SK-MEL-5 (cell line): Measurements from ENCODE around the gene RYR3. TPM values are rescaled to one million over a fixed set of nuclear protein-coding genes. Genes with fewer than 3 reads are reported as not detected.
"Not testable (repeated sequence)": the region's sequence is repeated elsewhere in the genome, so short reads cannot be mapped to it uniquely, and the experiment has no call there.

ENCODE experiments used
- DNase-seq: peaks from one replicate; pipeline ENCODE4 v3.0.0-alpha.2; 2016; ENCODE audit warnings: low read depth, low spot score
- in situ Hi-C: cut with HindIII; loops from 2 replicates; pipeline ENCODE4 v1.10.0; 2016; ENCODE audit warnings: low sequenced_read_pairs, high pct_unique_total_duplicates, low pct_unique_long_range_greater_than_20kb
- total RNA-seq: library from RNA; depleted of rRNA; stranded (reverse); fragments of >200 nt; shearing (Covaris generic); gene quantifications from 2 replicates; pipeline ENCODE4 v1.2.3, GENCODE V29; 2014

RYR3 gene
- total RNA-seq, 1 experiment from 2014 or later: 0.16 TPM

DNA sequence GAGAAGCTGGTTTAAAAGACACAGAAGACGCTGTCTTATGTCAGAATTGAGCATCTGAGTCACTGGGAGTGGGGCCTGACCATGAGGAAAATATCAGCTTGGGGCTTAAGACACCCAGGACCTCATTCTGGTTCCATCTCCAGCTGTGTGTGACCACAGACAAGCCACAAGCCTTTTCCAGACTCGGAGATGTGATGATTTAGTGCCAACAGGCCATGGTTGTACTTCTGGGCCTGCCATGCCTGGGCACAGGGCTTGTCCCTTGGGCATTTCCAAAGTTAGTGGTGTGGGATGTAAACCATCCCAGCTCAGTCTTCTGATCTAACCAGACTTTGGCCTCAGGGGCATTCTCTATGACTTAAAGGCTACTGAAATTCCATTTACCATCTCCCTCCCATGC lies 269.8 kb downstream of the RYR3 start:
- peak; percentile 89 for DNase-seq

GRCh38 chr15:33581032-33581431 lies 270.3 kb downstream of the RYR3 start:
- in situ Hi-C loops: no loop called here
- peak; percentile 86 for DNase-seq

More for the DNA sequence above, 269.8 kb downstream of the RYR3 start:
- in situ Hi-C loops: no loop called here

- in situ Hi-C loops: no loop called here
- peak; percentile 47 for DNase-seq
Measured at GRCh38 chr15:33584797-33585196, 274.0 kb downstream of the RYR3 start.

GRCh38 chr15:33586786-33587697 lies 276.3 kb downstream of the RYR3 start:
- in situ Hi-C loops: no loop called here
- peak; percentile 29 for DNase-seq

GRCh38 chr15:33587773-33588172 lies 277.0 kb downstream of the RYR3 start:
- in situ Hi-C loops: no loop called here
- no peak for DNase-seq

DNA sequence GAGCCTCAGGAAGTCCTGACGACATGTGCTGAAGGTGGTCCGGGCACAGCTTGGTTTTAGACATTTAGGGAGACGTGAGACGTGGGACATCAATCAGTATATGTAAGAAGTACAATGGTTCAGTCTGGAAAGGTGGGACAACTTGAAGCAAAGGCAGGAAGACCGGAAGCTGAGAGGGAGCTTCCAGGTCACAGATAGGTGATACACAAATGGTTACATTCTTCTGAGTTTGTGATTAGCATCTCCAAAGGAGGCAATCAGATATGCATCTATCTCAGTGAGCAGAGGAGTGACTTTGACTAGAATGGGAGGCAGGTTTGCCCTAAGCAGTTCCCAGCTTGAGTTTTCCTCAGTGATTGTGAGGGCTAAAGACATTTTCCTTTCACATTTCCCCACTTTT lies 282.1 kb downstream of the RYR3 start:
- no peak for DNase-seq
- in situ Hi-C loops: no loop called here

GRCh38 chr15:33598382-33598781 lies 287.6 kb downstream of the RYR3 start:
- in situ Hi-C loops, DNase-seq: not testable (repeated sequence)

GRCh38 chr15:33600212-33600611 lies 289.4 kb downstream of the RYR3 start:
- in situ Hi-C loops: no loop called here
- DNase-seq: no peak

DNA sequence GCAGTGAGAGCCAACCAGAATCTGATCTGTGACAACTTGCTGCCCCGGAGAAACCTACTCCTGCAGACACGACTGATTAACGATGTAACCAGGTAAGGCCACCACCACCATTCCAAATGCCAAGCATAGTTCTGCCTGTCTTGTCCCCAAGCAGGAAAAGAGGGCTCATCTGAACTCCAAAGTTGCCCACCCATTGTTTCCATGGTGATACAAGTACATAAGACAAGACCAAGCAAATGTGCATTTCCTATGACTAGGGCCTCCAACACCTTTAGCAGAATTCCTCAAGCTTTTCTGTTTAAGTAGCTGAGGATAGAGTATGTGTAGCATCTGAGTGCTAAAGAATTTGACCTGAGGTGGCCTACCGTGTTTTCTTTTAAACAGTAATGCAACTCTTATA lies 290.7 kb downstream of the RYR3 start:
- DNase-seq: no peak
- in situ Hi-C loops: no loop called here

GRCh38 chr15:33608714-33609113 lies 297.9 kb downstream of the RYR3 start:
- in situ Hi-C loops: no loop called here

DNA sequence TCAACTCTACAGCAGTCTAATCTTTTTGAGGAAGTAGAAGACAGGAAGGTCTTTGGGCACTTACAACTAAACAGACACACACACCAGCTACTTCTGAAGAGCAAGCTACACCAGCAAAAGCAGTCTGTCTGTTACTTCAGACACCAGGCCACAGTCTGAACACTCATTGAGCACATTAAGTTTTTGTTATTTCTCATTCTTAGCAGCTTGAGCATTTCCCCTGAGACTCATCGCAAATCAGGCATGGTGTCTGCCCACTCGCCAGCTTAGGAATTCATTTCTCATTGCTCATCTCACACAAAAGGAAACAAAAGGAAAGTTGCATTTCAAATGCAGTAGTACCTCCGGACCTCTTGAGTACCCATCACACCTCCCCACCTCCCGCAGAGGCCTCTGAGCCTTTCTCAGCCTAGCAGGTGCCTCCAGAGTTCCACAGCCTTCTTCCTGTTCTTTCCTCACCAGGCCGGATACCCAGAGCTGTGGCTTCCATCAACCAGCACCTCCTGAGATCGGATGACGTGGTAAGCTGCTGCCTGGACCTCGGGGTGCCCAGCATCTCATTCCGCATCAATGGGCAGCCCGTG lies 302.0 kb downstream of the RYR3 start:
- DNase-seq: no peak
- in situ Hi-C loops: no loop called here

More at GRCh38 chr15:33608714-33609113, 297.9 kb downstream of the RYR3 start:
- peak; percentile 97 for DNase-seq

DNA sequence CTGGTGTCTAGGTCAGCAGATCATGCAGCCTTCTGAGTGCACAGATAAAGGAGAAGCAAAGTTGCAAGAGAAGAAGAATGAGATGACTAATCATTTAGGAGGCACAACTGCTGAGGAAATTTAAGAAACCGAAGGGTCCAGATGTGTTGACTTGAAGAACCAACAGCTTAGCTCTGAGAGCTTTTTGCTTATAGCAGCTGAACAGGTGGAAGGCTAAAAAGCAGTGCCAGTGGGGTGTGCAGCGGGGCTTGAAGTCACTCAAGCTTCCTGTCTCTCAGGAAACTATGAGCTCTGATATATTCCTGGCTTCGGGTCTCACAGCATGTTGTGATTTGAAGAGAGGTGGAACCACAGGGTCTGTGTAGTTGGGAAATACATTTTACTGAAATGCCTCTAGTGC lies 305.7 kb downstream of the RYR3 start:
- no peak for DNase-seq
- in situ Hi-C loops: no loop called here

GRCh38 chr15:33618350-33618749 lies 307.6 kb downstream of the RYR3 start:
- in situ Hi-C loops: no loop called here
- no peak for DNase-seq

DNA sequence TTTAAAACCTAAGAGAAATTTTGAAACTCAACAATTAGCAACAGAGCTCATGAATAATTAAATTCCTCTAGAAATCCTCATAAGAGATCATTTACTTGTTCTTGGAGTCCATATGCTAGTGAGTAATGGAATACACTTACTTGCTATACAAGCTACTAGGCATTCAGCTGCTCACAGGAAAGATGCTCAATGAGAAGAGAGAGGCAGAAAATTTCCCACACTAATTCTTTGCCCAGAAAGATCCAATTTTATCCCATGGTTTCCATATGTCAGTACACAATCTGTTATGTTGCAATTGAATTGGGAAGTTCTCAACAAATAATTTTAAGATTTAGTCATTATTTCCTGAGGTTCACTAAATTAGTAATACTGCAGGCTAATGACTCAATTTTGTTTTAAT lies 310.4 kb downstream of the RYR3 start:
- in situ Hi-C loops: no loop called here
- DNase-seq: no peak

DNA sequence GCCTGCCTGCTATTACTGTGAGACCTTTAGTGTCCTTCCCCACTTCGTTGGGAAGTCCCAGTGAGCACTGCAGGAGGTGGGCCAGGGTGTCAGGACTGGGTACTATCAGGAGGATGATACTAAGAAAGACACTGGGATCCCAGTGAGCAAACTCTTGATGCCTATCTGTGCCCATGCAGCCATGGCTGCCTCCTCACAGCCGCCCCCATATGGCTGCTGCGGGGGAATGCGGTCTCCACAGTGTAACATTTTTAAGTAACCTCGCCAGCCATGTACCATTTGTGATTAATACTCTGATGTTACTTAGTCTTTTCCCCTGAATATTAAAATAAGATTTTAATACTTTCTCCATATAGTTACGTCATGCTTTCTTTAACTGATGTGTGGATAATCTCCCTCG lies 312.2 kb downstream of the RYR3 start:
- in situ Hi-C loops: no loop called here
- peak; percentile 28 for DNase-seq

DNA sequence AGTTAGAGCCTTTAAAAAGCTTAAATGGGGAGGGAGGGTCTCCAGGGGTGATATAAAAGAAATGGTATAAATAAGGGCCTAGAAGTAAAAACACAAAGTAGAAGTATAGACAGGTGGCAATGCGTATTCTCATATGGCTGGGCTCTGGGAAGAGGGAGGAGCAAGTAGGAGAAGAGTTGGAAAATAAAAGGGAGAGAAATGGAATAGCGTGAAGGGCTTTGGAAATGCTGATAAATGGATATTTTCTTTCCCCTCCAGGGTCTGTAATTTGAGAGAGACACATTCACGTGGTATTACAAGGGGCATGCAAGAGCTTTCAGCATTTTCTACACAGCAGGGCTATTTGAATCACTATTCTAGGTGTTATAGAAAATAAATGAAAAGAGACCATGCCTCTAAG lies 313.7 kb downstream of the RYR3 start:
- DNase-seq: no peak

GRCh38 chr15:33629647-33630046 lies 318.9 kb downstream of the RYR3 start:
- in situ Hi-C loops: no loop called here

More for the DNA sequence above, 313.7 kb downstream of the RYR3 start:
- in situ Hi-C loops: no loop called here

GRCh38 chr15:33636234-33636633 lies 325.5 kb downstream of the RYR3 start:
- in situ Hi-C loops: no loop called here
- DNase-seq: no peak

More at GRCh38 chr15:33629647-33630046, 318.9 kb downstream of the RYR3 start:
- no peak for DNase-seq

DNA sequence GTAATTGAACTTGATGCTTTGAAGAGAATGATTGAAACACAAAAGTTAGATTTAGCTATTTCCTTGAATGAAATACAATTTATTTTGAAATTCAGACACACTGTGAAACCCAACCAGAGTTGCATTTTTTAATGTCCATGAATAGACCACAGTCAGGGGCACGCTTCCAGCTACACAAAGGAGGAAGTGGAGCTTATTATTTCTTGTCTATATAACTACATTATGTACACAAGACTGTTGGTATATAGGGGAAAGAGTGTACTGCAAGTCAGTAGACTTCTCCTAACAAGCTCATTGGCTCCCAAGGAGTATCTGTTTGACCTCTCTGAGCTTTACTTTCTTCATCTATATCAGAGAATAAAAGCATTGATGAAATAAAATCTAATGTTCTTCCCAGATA lies 326.2 kb downstream of the RYR3 start:
- no peak for DNase-seq
- in situ Hi-C loops: no loop called here
